Measurements from ENCODE around the gene SNTG2. TPM values are rescaled to one million over a fixed set of nuclear protein-coding genes. Genes with fewer than 3 reads are reported as not detected.

Gene SNTG2
- total and polyA plus RNA-seq, 11 donors: 0.19 to 3.2 (median 0.93) TPM

- intact Hi-C loops (cut with DNase I): loop anchor here in 2 of 10 donors (5.0 to 10.0 kb wide), 3 partner anchors 34 to 126 kb away; no protein-coding TSS in a partner anchor
- Histone ChIP-seq H3K27me3 (peaks cover 0 to 8% (median 0%) of the 10 kb centered on the region in 9 donors), H3K27ac (no peak overlapping the region), H3K9me3 (no peaks in the 10 kb centered on the region), H3K4me3 (no peak overlapping the region), H3K36me3 (no peaks in the 10 kb centered on the region), H3K4me1 (peaks cover 0 to 3% (median 0%) of the 10 kb centered on the region in 12 donors)
- 82 to 88% (median 84%) methylated on average over 11 of the region's 11 CpGs for WGBS, 4 donors
- ATAC-seq (no peak), DNase-seq (no peak)
- TF ChIP-seq, protein P1, sequence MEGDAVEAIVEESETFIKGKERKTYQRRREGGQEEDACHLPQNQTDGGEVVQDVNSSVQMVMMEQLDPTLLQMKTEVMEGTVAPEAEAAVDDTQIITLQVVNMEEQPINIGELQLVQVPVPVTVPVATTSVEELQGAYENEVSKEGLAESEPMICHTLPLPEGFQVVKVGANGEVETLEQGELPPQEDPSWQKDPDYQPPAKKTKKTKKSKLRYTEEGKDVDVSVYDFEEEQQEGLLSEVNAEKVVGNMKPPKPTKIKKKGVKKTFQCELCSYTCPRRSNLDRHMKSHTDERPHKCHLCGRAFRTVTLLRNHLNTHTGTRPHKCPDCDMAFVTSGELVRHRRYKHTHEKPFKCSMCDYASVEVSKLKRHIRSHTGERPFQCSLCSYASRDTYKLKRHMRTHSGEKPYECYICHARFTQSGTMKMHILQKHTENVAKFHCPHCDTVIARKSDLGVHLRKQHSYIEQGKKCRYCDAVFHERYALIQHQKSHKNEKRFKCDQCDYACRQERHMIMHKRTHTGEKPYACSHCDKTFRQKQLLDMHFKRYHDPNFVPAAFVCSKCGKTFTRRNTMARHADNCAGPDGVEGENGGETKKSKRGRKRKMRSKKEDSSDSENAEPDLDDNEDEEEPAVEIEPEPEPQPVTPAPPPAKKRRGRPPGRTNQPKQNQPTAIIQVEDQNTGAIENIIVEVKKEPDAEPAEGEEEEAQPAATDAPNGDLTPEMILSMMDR (IDR thresholded peaks at IDR 0.05): no peak
- no peak for TF ChIP-seq POLR2A (IDR thresholded peaks at IDR 0.05)
Observed at GRCh38 chr2:1371082-1371481, 420.4 kb downstream of the SNTG2 start.

- Histone ChIP-seq H3K27ac (peak overlapping the region; percentile 40 to 83 (median 72)), H3K4me1 (peaks cover 0 to 3% (median 0%) of the 10 kb centered on the region in 12 donors), H3K27me3 (peaks cover 0 to 5% (median 0%) of the 10 kb centered on the region in 9 donors), H3K9me3 (no peaks in the 10 kb centered on the region), H3K4me3 (peak overlapping the region; percentile 21 to 58 (median 48)), H3K36me3 (no peaks in the 10 kb centered on the region)
- 64 to 83% (median 69%) methylated on average over 11 to 12 of the region's 12 CpGs for WGBS, 4 donors
- ATAC-seq (peak; percentile 53 to 70 (median 65)), DNase-seq (peak in 3 of 5 donors; percentile 28 to 62 (median 33))
- intact Hi-C loops (cut with DNase I): loop anchor here in 2 of 10 donors (5.0 to 10.0 kb wide), 3 partner anchors 37 to 129 kb away; no protein-coding TSS in a partner anchor
- TF ChIP-seq POLR2A (IDR thresholded peaks at IDR 0.05): peak in 1 of 2 donors; percentile 23
- TF ChIP-seq, protein P1 (IDR thresholded peaks at IDR 0.05): peak in 1 of 12 donors; percentile 10
Observed at GRCh38 chr2:1373830-1374229, 423.2 kb downstream of the SNTG2 start.

- peaks cover 0 to 3% (median 0%) of the 10 kb centered on the region in 12 donors for H3K4me1 ChIP-seq
- H3K4me3 ChIP-seq: peak overlapping the region; percentile 21 to 58 (median 48)
- intact Hi-C loops (cut with DNase I): loop anchor here in 2 of 10 donors (5.0 to 10.0 kb wide), 3 partner anchors 37 to 129 kb away; no protein-coding TSS in a partner anchor
- H3K27me3 ChIP-seq: peaks cover 0 to under 1% (median 0%) of the 10 kb centered on the region in 9 donors
- H3K9me3 ChIP-seq: no peaks in the 10 kb centered on the region
- no peaks in the 10 kb centered on the region for H3K36me3 ChIP-seq
- 58 to 73% (median 67%) methylated on average over 11 of the region's 11 CpGs for WGBS, 4 donors
- TF ChIP-seq, protein P1 (IDR thresholded peaks at IDR 0.05): no peak
- TF ChIP-seq POLR2A (IDR thresholded peaks at IDR 0.05): no peak
- ATAC-seq: peak in 2 of 4 donors; percentile 10 to 45
- H3K27ac ChIP-seq: peak overlapping the region; percentile 40 to 83 (median 72)
- no peak for DNase-seq
Observed at GRCh38 chr2:1374287-1374686, 423.6 kb downstream of the SNTG2 start.

DNA sequence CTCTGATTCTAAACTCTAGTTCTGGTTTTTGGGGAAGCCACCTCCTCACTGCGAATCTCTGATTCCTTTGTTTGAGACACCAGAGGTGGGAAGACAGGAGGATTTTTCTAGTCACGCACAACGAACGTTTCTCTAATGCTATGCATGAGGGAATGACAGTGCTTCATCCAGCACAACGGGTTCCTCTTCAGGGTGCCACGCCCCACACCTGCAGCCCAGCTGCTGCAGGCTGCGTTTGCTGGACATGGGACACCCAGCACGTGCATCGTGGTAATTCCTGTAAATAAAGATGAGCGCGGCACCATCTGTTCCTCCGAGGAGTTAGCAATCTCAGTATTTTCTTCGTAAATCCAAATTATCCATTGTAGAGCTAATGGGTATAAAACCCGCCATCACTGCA is 425.1 kb downstream of the SNTG2 start:
- ATAC-seq (no peak), DNase-seq (no peak)
- Histone ChIP-seq H3K4me1 (peaks cover 0 to 3% (median 0%) of the 10 kb centered on the region in 12 donors), H3K27me3 (no peaks in the 10 kb centered on the region), H3K27ac (peak overlapping the region in 6 of 12 donors; percentile 34 to 83 (median 74)), H3K9me3 (no peaks in the 10 kb centered on the region), H3K4me3 (peak overlapping the region; percentile 14 to 58 (median 48)), H3K36me3 (no peaks in the 10 kb centered on the region)
- 63 to 85% (median 70%) methylated on average over 14 of the region's 14 CpGs for WGBS, 4 donors
- TF ChIP-seq, protein P1 (IDR thresholded peaks at IDR 0.05): no peak
- TF ChIP-seq POLR2A (IDR thresholded peaks at IDR 0.05): no peak
- intact Hi-C loops (cut with DNase I): loop anchor here in 1 of 10 donors (10.0 kb wide), 1 partner anchor 131 kb away; no protein-coding TSS in a partner anchor

Measured in heart left ventricle (tissue), 16 donors.